Urinary bladder (tissue), 4 donors: ENCODE measurements around the gene MTX2. TPM values are rescaled to one million over a fixed set of nuclear protein-coding genes. Genes with fewer than 3 reads are reported as not detected.

Experiments used
- DNase-seq: peaks from one replicate; pipeline ENCODE4 v3.0.0-alpha.2; 2015; ENCODE audit errors: extremely low spot score
- H3K27ac ChIP-seq: one replicate; pipeline ENCODE4 v1.5.1; 2013; ENCODE audit warnings: low read depth, mild to moderate bottlenecking, moderate library complexity
- H3K36me3 ChIP-seq: one replicate; pipeline ENCODE4 v1.6.1; 2013; ENCODE audit warnings: mild to moderate bottlenecking, moderate library complexity; ENCODE audit not compliant: insufficient read depth
- H3K4me1 ChIP-seq: one replicate; pipeline ENCODE4 v1.6.1; 2013; ENCODE audit warnings: mild to moderate bottlenecking, moderate library complexity; ENCODE audit not compliant: insufficient read depth
- H3K4me3 ChIP-seq: one replicate; pipeline ENCODE4 v1.5.1; 2013; ENCODE audit warnings: low read depth, low read length
- WGBS: extraction: QIAGEN DNeasy Blood & Tissue Kit; methylation state at CpG from one replicate; pipeline ENCODE4 v1.1.7; 2013; 5-methylcytosine and 5-hydroxymethylcytosine counted together
- polyA plus RNA-seq: library from polyadenylated mRNA; stranded (reverse); fragments of 200-250 nt; gene quantifications from one replicate; pipeline ENCODE4 v1.2.3, GENCODE V29; 2013
- total RNA-seq: library from RNA; depleted of rRNA; stranded (reverse); fragments of >200 nt; gene quantifications from one replicate; pipeline ENCODE4 v1.2.3, GENCODE V29; 2014
- donor health status: healthy with polysubstance abuse.
- donor health status: healthy.

The MTX2 gene
- 18.3 TPM for total RNA-seq
- 36.6 TPM for polyA plus RNA-seq

- WGBS, result under 1% methylated on average over 58 of the region's 58 CpGs
- Histone ChIP-seq H3K27ac (peak within 1 kb of the TSS; percentile 89), H3K4me3 (peak within 1 kb of the TSS; percentile 79), H3K36me3 (no peaks in the 10 kb centered on the region), H3K4me1 (peaks cover 2% of the 10 kb centered on the region)
- DNase-seq, result peak; percentile 47
Measured at GRCh38 chr2:176269319-176270099, at the start of gene MTX2. TSS of gene MTX2 (plus strand) at chr2:176269442. CDS start at chr2:176269630, 188 bp downstream.

GRCh38 chr2:176227874-176228273, 41.4 kb upstream of the MTX2 start:
- DNase-seq, result no peak
- WGBS, result 79% methylated on average over 2 of the region's 2 CpGs

DNA sequence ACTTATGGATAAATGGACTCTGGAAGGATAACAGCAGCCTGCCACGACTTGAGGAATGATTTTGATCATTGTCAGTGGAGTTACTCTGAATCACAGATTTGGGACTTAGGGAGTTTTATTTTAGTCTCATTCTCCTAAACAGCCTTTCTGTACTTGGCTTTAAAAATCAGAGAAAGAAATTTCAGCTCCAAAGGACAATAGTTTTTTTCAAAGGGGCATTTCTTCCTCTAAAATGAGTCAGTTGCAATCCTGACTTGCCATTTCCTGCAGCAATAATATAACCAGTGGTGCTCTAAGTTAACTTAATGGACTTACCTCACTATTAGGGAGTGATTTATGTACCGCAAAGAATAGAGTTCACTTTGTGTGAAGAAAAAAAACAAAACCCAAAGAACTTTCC, 35.1 kb upstream of the MTX2 start:
- DNase-seq, result no peak
- 45% methylated on average over 2 of the region's 2 CpGs for WGBS
- Histone ChIP-seq H3K36me3 (no peaks in the 10 kb centered on the region), H3K4me3 (no peak overlapping the region), H3K27ac (no peak overlapping the region), H3K4me1 (no peaks in the 10 kb centered on the region)

More at GRCh38 chr2:176227874-176228273, 41.4 kb upstream of the MTX2 start:
- Histone ChIP-seq H3K27ac (no peak overlapping the region), H3K36me3 (no peaks in the 10 kb centered on the region), H3K4me1 (no peaks in the 10 kb centered on the region), H3K4me3 (no peak overlapping the region)

- H3K4me3 ChIP-seq, result no peak overlapping the region
- no peaks in the 10 kb centered on the region for H3K36me3 ChIP-seq
- WGBS, result 39% methylated on average over 1 of the region's 1 CpG
- no peaks in the 10 kb centered on the region for H3K4me1 ChIP-seq
- no peak for DNase-seq
- H3K27ac ChIP-seq, result no peak overlapping the region
Measured at GRCh38 chr2:176234940-176235339, 34.3 kb upstream of the MTX2 start.

DNA sequence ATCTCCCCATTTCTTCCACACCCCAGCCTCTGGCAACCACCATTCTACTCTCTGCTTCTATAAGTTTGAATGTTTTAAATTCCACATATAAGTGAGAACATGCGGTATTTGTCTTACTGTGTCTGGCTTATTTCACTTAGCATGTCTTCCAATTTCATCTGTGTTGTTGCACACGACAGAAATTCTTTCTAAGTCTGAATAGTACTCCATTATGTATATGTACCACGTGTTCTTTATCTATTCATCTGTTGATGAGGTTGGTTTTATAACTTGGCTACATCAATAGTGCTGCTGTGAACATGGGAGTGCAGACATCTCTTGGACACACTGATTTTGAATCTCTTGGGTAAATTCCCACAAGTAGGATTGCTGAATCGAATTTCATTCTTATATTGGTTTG, 31.8 kb upstream of the MTX2 start:
- Histone ChIP-seq H3K27ac (no peak overlapping the region), H3K4me1 (no peaks in the 10 kb centered on the region), H3K4me3 (no peak overlapping the region), H3K36me3 (no peaks in the 10 kb centered on the region)
- DNase-seq, result no peak
- WGBS, result 29% methylated on average over 4 of the region's 4 CpGs

DNA sequence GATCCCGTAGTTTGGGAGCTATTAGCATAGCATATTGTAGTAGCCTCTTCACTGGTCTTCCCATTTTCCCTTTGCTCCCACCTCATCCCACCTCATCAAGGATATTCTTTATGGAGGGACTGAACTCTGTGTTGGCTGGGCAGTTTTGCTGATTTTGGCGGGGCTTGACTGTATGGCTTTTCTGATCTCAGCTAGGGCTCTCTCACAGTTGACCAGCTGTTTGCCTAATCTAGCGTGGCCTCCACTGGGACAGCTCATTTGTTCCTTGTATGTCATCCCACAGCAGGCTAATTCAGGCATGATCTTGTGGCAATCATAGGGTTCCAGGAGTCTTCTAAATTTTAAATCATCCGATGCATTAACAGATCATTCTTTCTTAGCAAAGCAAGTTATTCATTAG, 30.2 kb upstream of the MTX2 start:
- H3K4me1 ChIP-seq, result no peaks in the 10 kb centered on the region
- no peak overlapping the region for H3K4me3 ChIP-seq
- WGBS, result 86% methylated on average over 4 of the region's 4 CpGs
- DNase-seq, result no peak
- no peak overlapping the region for H3K27ac ChIP-seq
- no peaks in the 10 kb centered on the region for H3K36me3 ChIP-seq

DNA sequence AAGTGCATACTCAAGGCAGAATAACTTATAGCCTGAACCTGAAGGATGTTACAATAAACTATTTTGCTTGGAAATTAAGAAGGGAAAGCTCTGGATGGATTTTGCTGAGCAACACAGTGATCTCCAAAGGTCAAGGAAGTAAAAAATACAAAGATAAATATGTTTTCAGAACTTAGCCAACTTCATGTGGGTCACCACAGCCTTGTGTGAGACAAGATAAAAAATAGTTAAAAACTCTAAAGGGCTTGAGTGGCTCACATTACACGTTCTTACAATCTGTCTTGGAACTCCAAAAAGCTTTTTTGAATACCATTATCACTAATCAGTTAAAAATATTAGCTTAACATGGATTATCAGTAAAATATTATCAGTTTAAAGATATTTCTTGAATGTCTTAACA, 28.9 kb upstream of the MTX2 start:
- H3K4me1 ChIP-seq, result no peaks in the 10 kb centered on the region
- H3K4me3 ChIP-seq, result no peak overlapping the region
- H3K36me3 ChIP-seq, result no peaks in the 10 kb centered on the region

GRCh38 chr2:176242276-176242675, 27.0 kb upstream of the MTX2 start:
- no peak overlapping the region for H3K4me3 ChIP-seq
- DNase-seq, result no peak
- H3K27ac ChIP-seq, result no peak overlapping the region
- 76% methylated on average over 2 of the region's 2 CpGs for WGBS
- no peaks in the 10 kb centered on the region for H3K36me3 ChIP-seq
- no peaks in the 10 kb centered on the region for H3K4me1 ChIP-seq

More for the DNA sequence above, 28.9 kb upstream of the MTX2 start:
- no peak for DNase-seq
- no peak overlapping the region for H3K27ac ChIP-seq
- 28% methylated on average over 1 of the region's 1 CpG for WGBS

GRCh38 chr2:176246331-176246730, 22.9 kb upstream of the MTX2 start:
- no peak overlapping the region for H3K27ac ChIP-seq
- no peak overlapping the region for H3K4me3 ChIP-seq
- no peak for DNase-seq
- no peaks in the 10 kb centered on the region for H3K4me1 ChIP-seq
- 44% methylated on average over 4 of the region's 4 CpGs for WGBS
- H3K36me3 ChIP-seq, result no peaks in the 10 kb centered on the region

DNA sequence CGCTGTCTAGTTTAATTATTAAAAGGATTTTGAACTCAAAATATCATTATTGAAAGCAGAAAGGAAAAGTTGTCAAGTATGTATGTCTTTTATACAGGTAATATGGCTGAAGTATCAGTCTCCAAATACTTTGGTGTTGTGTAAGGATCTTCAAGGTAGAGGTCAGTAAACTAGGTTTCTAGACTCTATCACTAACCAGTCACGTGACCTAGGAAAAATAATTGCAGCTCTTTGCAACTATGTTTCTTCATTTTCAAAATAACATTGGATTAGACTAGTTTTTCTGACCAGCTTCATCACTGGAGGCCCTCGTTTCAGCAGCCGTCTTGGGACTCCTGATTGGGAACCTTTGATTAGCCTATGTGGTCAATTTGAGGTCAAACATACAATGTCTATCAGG, 21.4 kb upstream of the MTX2 start:
- no peak overlapping the region for H3K4me3 ChIP-seq
- DNase-seq, result no peak
- H3K4me1 ChIP-seq, result no peaks in the 10 kb centered on the region
- no peak overlapping the region for H3K27ac ChIP-seq
- 86% methylated on average over 4 of the region's 4 CpGs for WGBS
- no peaks in the 10 kb centered on the region for H3K36me3 ChIP-seq

DNA sequence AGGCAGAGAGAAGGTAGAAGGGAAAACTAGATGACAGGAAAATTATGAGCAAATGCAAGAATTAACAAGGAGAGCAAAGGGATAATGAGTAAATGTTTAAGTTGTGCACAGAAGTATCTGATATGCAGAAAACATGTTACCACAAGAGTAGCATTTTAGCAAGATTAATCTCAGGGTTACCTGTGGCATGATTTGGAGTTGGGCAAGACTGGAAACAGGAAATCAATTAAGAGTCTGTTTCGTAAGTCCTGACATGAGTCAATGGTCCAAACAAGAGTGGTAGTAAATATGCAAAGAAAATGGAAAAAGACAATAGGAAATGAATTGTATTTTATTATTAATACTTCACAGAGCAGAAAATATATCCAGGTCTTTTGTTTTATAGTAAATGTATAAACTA, 17.3 kb upstream of the MTX2 start:
- Histone ChIP-seq H3K4me3 (no peak overlapping the region), H3K4me1 (no peaks in the 10 kb centered on the region), H3K27ac (no peak overlapping the region), H3K36me3 (no peaks in the 10 kb centered on the region)
- 63% methylated on average over 1 of the region's 1 CpG for WGBS
- DNase-seq, result no peak

DNA sequence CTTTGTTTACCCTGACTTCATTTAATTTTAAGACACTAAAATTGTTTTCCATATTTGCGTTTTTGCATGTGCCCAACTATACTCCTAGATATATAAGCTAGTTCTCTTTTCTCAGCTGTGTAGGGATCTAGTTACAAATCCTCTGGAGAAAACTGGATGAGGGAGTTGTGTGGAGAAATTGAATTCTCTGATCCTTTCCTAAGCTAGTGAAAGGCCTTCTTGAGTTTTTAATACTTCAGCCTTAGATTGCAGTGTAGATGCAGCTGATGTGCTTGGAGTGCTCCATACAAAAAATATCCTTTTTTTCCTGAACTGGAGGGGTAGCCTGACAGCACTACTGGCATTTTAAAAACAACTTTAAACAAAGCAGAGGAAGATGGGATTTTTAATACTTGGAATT, 8.6 kb upstream of the MTX2 start:
- Histone ChIP-seq H3K27ac (no peak overlapping the region), H3K36me3 (no peaks in the 10 kb centered on the region), H3K4me1 (no peaks in the 10 kb centered on the region), H3K4me3 (no peak overlapping the region)
- DNase-seq, result no peak
- WGBS, result 81% methylated on average over 1 of the region's 1 CpG

- DNase-seq, result no peak
- Histone ChIP-seq H3K27ac (no peak overlapping the region), H3K4me3 (no peak overlapping the region), H3K36me3 (no peaks in the 10 kb centered on the region), H3K4me1 (no peaks in the 10 kb centered on the region)
Measured at GRCh38 chr2:176261136-176261535, 8.1 kb upstream of the MTX2 start.

DNA sequence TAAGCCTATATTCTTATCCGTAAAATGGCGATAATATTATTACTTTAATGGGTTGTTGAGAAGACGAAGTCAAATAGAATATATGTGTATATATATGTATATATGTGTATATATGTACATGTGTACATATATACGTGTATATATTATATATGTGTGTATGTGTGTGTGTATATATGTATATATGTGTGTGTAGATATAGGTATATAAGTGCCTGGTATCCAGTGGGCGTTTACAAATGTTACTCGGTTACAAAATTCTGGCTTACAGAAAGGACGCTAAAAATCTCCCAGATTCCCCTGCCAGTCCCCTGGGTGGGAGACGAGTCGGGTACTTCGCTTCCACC, 295 bp upstream of the MTX2 start:
- peak overlapping the region; percentile 89 for H3K27ac ChIP-seq
- peaks cover 2% of the 10 kb centered on the region for H3K4me1 ChIP-seq
- no peaks in the 10 kb centered on the region for H3K36me3 ChIP-seq
- 15% methylated on average over 10 of the region's 10 CpGs for WGBS
- no peak for DNase-seq
- H3K4me3 ChIP-seq, result peak overlapping the region; percentile 79
